Left ventricle myocardium superior (tissue), 1 donor: Measurements from ENCODE around the gene RNF166. TPM values are rescaled to one million over a fixed set of nuclear protein-coding genes. Genes with fewer than 3 reads are reported as not detected.

Source experiments
- ATAC-seq: fragments of 200-7000 bp; cut with Tn5 transposase; one replicate; pipeline ENCODE4 v1.9.1; 2020; ENCODE audit warnings: mild to moderate bottlenecking, moderate library complexity
- DNase-seq: peaks from one replicate; pipeline ENCODE4 v3.0.0-alpha.2; 2020
- intact Hi-C: fragments of 100-400 bp; cut with micrococcal nuclease; formaldehyde crosslinking; loops from one replicate; pipeline ENCODE4 v1.11.0; 2022
- microRNA-seq: library from miRNA; unstranded; fragments of <30 nt; microRNA quantifications from one replicate; pipeline ENCODE4 v1.2.0, GENCODE V29; 2020; ENCODE audit warnings: borderline number of aligned reads
- total RNA-seq: library from RNA; stranded (reverse); fragmentation: NEBNext Ultra II Directional; extraction: Animal tissue kit (Norgen Biotek cat#: 25700); gene quantifications from one replicate; pipeline ENCODE4 v1.2.1, GENCODE V29; 2021
- donor health status: DM: no; HTN: yes; CAD: no; lungs with severe emphysema.

RNF166 gene
- total RNA-seq, 1 donor from 2014 or later = 16.2 TPM

- no peak for DNase-seq
These were observed 56.8 kb downstream of the RNF166 start for GRCh38 chr16:88649195-88649923.

GRCh38 chr16:88647178-88648070, 58.8 kb downstream of the RNF166 start:
- intact Hi-C loops = no loop called here
- ATAC-seq = no peak
- no peak for DNase-seq

More at GRCh38 chr16:88649195-88649923, 56.8 kb downstream of the RNF166 start:
- no peak for ATAC-seq
- intact Hi-C loops = no loop called here

Small RNA genes lying within 50 kb of the gene (microRNA-seq; reads per million reads assigned to microRNA genes)
- not detected for gene MIR4722

Other genes with a start within 250 kb of the RNF166 start
- 23.9 TPM for gene ZC3H18, start 136.0 kb downstream of the RNF166 start, total RNA-seq
- gene IL17C, start 67.8 kb downstream of the RNF166 start, total RNA-seq = not detected
- 48.6 TPM for gene CYBA, start 55.4 kb downstream of the RNF166 start, total RNA-seq
- 23.9 TPM for gene MVD, start 43.3 kb downstream of the RNF166 start, total RNA-seq
- gene SNAI3, start 19.9 kb downstream of the RNF166 start, total RNA-seq = 3.8 TPM
- 22.7 TPM for gene CTU2, start 95 bp upstream of the RNF166 start, total RNA-seq
- 19.1 TPM for gene PIEZO1, start 78.8 kb upstream of the RNF166 start, total RNA-seq
- 0.97 TPM for gene CDT1, start 97.4 kb upstream of the RNF166 start, total RNA-seq
- 40.9 TPM for gene APRT, start 105.5 kb upstream of the RNF166 start, total RNA-seq
- 14.6 TPM for gene GALNS, start 150.5 kb upstream of the RNF166 start, total RNA-seq
- gene TRAPPC2L, start 150.7 kb upstream of the RNF166 start, total RNA-seq = 59.0 TPM
- gene PABPN1L, start 160.3 kb upstream of the RNF166 start, total RNA-seq = not detected